K562 (cell line): ENCODE results near the gene TMEM267. TPM values are rescaled to one million over a fixed set of nuclear protein-coding genes. Genes with fewer than 3 reads are reported as not detected.

Experiments used
- BACH1 ChIP-seq: fragments of 200-800 bp; sonication (Bioruptor generic); IDR thresholded peaks from 2 replicates; pipeline ENCODE4 v1.6.1; 2016; ENCODE audit warnings: missing genetic modification characterization, missing compliant biosample characterization
- CHD4 ChIP-seq: fragments of 200-600 bp; sonication (generic); IDR thresholded peaks from 3 replicates; pipeline ENCODE4 v1.6.1; 2012; ENCODE audit warnings: low read depth, mild to moderate bottlenecking, mixed read lengths, low read length, inconsistent platforms; ENCODE audit not compliant: insufficient read depth, insufficient replicate concordance, poor library complexity, severe bottlenecking
- ERF ChIP-seq: fragments of 450-650 bp; formaldehyde crosslinking; IDR thresholded peaks from 2 replicates; pipeline ENCODE4 v1.4.0; 2020; ENCODE audit warnings: mild to moderate bottlenecking, mixed read lengths
- ETV1 ChIP-seq: fragments of 450-650 bp; conservative IDR thresholded peaks from 2 replicates; pipeline ENCODE4 v1.6.1; 2016; ENCODE audit warnings: missing genetic modification characterization, control low read depth, low read depth, missing compliant biosample characterization
- HLTF ChIP-seq: fragments of 450-650 bp; IDR thresholded peaks from 2 replicates; pipeline ENCODE4 v1.6.1; 2016
- MEF2A ChIP-seq: IDR thresholded peaks from 2 replicates; pipeline ENCODE4 v1.6.1; 2011; ENCODE audit warnings: low read depth, mild to moderate bottlenecking, low read length, moderate library complexity; ENCODE audit not compliant: control insufficient read depth
- MTA3 ChIP-seq: fragments of 450-650 bp; formaldehyde crosslinking; IDR thresholded peaks from 2 replicates; pipeline ENCODE4 v1.6.1; 2017; ENCODE audit warnings: mild to moderate bottlenecking, borderline replicate concordance
- NFE2L1 ChIP-seq: fragments of 450-650 bp; IDR thresholded peaks from 2 replicates; pipeline ENCODE4 v1.6.1; 2016; ENCODE audit warnings: missing genetic modification characterization, low read depth, mild to moderate bottlenecking, missing compliant biosample characterization, moderate library complexity, borderline replicate concordance
- RAD21 ChIP-seq, 2 experiments: fragments of 250-450 bp in 1 of 2; fragments of 450-650 bp in 1 of 2; sonication (Bioruptor Pico) in 1 of 2; formaldehyde crosslinking in 1 of 2; IDR thresholded peaks in 1 of 2; conservative IDR thresholded peaks in 1 of 2; 2 replicates each; pipeline versions ENCODE4 v1.4.0 to v1.8.0; 2020 to 2022; ENCODE audit warnings: mild to moderate bottlenecking in 2 of 2, moderate library complexity in 1 of 2
- SIN3B ChIP-seq: fragments of 450-650 bp; IDR thresholded peaks from 2 replicates; pipeline ENCODE4 v1.6.1; 2017; ENCODE audit warnings: low read depth, mild to moderate bottlenecking, moderate library complexity
- SMC3 ChIP-seq: conservative IDR thresholded peaks from 2 replicates; pipeline ENCODE4 v1.6.1; 2011; ENCODE audit warnings: low read depth, low read length, improper control_type of control experiment; ENCODE audit not compliant: insufficient read depth
- ZC3H4 ChIP-seq: sonication (generic); formaldehyde crosslinking; IDR thresholded peaks from 2 replicates; pipeline ENCODE4 v1.9.0; 2021; ENCODE audit warnings: missing genetic modification reagents, borderline replicate concordance
- ZNF583 ChIP-seq: fragments of 250-450 bp; sonication (Bioruptor Pico); IDR thresholded peaks from 2 replicates; pipeline ENCODE4 v1.4.0; 2020
- ZNF766 ChIP-seq: fragments of 200-800 bp; sonication (Bioruptor generic); conservative IDR thresholded peaks from 2 replicates; pipeline ENCODE4 v1.6.1; 2016; ENCODE audit warnings: missing genetic modification characterization, missing compliant biosample characterization
- polyA plus RNA-seq, 8 experiments: library from polyadenylated mRNA; depleted of rRNA in 4 of 8; stranded (reverse) in 5 of 8; unstranded in 3 of 8; fragments of >200 nt; fragmentation: Nextera tagmentation in 2 of 8; fragmentation: Illumina TruSeq in 1 of 8; extraction: Ambion mirVana in 2 of 8; extraction: Trizol in 1 of 8; gene quantifications; 2 replicates each; pipeline versions ENCODE4 v1.2.1 to v1.2.3, GENCODE V29; 2011 to 2014; ENCODE audit warnings: inconsistent platforms in 1 of 8, missing spikeins in 1 of 8
- total RNA-seq, 7 experiments: library from RNA; depleted of rRNA in 6 of 7; stranded (reverse); fragments of >200 nt in 6 of 7; fragmentation: Illumina TruSeq in 2 of 7; extraction: Trizol in 2 of 7; gene quantifications; 2 replicates each; pipeline versions ENCODE4 v1.2.1 to v1.2.3, GENCODE V29; 2011 to 2021; ENCODE audit warnings: low replicate concordance in 1 of 7
- TF ChIP-seq, protein P1 (sequence below): sonication (generic); formaldehyde crosslinking; IDR thresholded peaks from 2 replicates; pipeline ENCODE4 v1.8.1; 2023; ENCODE audit warnings: mild to moderate bottlenecking, missing genetic modification reagents
- TF ChIP-seq, protein P2 (sequence below), 2 experiments: IDR thresholded peaks; 2 replicates each; pipeline ENCODE4 v1.6.1; 2011; ENCODE audit warnings: borderline replicate concordance in 1 of 2, control low read depth in 1 of 2, low read depth in 1 of 2, low read length in 1 of 2, mild to moderate bottlenecking in 1 of 2, mixed read lengths in 1 of 2, moderate library complexity in 1 of 2; ENCODE audit not compliant: insufficient read depth in 1 of 2, insufficient read length in 1 of 2, poor library complexity in 1 of 2, severe bottlenecking in 1 of 2; ENCODE audit errors: extremely low read depth in 1 of 2
- TF ChIP-seq, protein P3 (sequence below): sonication (generic); formaldehyde crosslinking; IDR thresholded peaks from 2 replicates; pipeline ENCODE4 v1.8.1; 2023; ENCODE audit warnings: mild to moderate bottlenecking, missing genetic modification reagents, moderate library complexity
- TF ChIP-seq, protein P4 (sequence below): fragments of 450-650 bp; formaldehyde crosslinking; IDR thresholded peaks from 2 replicates; pipeline ENCODE4 v1.4.0; 2020; ENCODE audit warnings: mild to moderate bottlenecking, moderate library complexity

TMEM267 gene
- total and polyA plus RNA-seq, 9 of the 15 experiments (the other 6 are each of a cell fraction or from before 2014, with no cell fraction given) = 8.1 to 61.1 (median 17.8) TPM

DNA sequence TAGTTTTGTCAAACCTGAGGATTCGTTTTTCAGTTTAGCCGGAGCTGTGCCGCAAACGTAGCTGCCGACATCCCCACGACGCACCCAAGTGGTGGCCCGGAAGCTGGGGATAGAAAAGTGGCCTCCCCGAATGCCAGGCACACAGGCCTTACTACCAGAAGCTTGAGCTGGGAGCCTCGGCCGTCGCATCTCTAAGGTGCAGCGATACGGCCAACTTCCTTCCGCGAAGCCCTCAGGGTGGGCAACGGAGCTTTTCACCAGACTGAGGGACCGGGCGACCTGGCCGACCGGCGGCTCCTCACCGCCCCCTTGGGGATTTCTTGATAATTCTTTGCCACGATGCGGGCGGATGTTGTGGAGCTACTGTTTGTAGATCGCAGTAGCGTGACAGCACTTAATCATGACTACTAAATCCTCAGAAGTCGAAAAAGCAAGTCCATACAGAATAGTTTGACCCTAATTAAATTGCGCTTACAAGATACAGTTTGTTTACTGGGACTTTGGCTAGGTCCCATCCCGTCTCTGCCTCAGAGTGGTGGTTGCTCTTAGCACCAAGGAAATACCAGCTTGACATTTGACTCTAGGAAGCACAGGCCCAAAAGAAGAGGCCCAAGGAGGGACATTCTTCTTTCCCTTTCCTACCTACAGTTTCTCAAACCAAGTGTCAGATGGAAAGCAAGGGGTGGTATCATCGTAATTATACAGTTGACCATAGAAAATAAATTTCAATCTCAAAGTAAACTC lies 613 bp upstream of the TMEM267 start (continued):
- TF ChIP-seq, protein P1, sequence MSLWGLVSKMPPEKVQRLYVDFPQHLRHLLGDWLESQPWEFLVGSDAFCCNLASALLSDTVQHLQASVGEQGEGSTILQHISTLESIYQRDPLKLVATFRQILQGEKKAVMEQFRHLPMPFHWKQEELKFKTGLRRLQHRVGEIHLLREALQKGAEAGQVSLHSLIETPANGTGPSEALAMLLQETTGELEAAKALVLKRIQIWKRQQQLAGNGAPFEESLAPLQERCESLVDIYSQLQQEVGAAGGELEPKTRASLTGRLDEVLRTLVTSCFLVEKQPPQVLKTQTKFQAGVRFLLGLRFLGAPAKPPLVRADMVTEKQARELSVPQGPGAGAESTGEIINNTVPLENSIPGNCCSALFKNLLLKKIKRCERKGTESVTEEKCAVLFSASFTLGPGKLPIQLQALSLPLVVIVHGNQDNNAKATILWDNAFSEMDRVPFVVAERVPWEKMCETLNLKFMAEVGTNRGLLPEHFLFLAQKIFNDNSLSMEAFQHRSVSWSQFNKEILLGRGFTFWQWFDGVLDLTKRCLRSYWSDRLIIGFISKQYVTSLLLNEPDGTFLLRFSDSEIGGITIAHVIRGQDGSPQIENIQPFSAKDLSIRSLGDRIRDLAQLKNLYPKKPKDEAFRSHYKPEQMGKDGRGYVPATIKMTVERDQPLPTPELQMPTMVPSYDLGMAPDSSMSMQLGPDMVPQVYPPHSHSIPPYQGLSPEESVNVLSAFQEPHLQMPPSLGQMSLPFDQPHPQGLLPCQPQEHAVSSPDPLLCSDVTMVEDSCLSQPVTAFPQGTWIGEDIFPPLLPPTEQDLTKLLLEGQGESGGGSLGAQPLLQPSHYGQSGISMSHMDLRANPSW (CRISPR knock-in tag) = peak; percentile 89; the same call in 1 of the 2 replicates
- TF ChIP-seq, protein P2, sequence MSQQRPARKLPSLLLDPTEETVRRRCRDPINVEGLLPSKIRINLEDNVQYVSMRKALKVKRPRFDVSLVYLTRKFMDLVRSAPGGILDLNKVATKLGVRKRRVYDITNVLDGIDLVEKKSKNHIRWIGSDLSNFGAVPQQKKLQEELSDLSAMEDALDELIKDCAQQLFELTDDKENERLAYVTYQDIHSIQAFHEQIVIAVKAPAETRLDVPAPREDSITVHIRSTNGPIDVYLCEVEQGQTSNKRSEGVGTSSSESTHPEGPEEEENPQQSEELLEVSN (IDR thresholded peaks at IDR 0.05; ENCODE audit: borderline replicate concordance in 1 of 2, extremely low read depth in 1 of 2, insufficient read depth in 1 of 2, insufficient read length in 1 of 2, low read depth in 1 of 2, low read length in 1 of 2, poor library complexity in 1 of 2, severe bottlenecking in 1 of 2) = peak in 1 of 2 experiments; percentile 62
- TF ChIP-seq MTA3 (0 out of 2 replicates have a peak, but pooled peaks have one; percentile 41), BACH1 (tag) (no peak), ZC3H4 (0 out of 2 replicates have a peak, but pooled peaks have one; percentile 77), ERF (peak; percentile 61; the same call in 1 of the 2 replicates), NFE2L1 (tag) (no peak), SMC3 (peak; percentile 60; the same call in 1 of the 2 replicates), SIN3B (peak; percentile 53), ETV1 (tag) (peak; percentile 86), MEF2A (no peak), ZNF766 (peak; percentile 67; the same call in 1 of the 2 replicates), CHD4 (no peak), ZNF583 (CRISPR knock-in tag) (no peak), HLTF (0 out of 2 replicates have a peak, but pooled peaks have one; percentile 28), RAD21 (CRISPR knock-in tag; conservative IDR thresholded peaks at IDR 0.05 in 1 of 2, IDR thresholded peaks at IDR 0.05 in 1 of 2) (peak; percentile 58 to 75)
- TF ChIP-seq, protein P3, sequence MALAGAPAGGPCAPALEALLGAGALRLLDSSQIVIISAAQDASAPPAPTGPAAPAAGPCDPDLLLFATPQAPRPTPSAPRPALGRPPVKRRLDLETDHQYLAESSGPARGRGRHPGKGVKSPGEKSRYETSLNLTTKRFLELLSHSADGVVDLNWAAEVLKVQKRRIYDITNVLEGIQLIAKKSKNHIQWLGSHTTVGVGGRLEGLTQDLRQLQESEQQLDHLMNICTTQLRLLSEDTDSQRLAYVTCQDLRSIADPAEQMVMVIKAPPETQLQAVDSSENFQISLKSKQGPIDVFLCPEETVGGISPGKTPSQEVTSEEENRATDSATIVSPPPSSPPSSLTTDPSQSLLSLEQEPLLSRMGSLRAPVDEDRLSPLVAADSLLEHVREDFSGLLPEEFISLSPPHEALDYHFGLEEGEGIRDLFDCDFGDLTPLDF (CRISPR knock-in tag) = peak; percentile 86
- TF ChIP-seq, protein P4, sequence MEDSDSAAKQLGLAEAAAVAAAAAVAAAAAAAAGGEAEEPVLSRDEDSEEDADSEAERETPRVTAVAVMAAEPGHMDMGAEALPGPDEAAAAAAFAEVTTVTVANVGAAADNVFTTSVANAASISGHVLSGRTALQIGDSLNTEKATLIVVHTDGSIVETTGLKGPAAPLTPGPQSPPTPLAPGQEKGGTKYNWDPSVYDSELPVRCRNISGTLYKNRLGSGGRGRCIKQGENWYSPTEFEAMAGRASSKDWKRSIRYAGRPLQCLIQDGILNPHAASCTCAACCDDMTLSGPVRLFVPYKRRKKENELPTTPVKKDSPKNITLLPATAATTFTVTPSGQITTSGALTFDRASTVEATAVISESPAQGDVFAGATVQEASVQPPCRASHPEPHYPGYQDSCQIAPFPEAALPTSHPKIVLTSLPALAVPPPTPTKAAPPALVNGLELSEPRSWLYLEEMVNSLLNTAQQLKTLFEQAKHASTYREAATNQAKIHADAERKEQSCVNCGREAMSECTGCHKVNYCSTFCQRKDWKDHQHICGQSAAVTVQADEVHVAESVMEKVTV (CRISPR knock-in tag) = peak; percentile 6; the same call in 1 of the 2 replicates
